ENCODE measurements around the gene SEMA5A.

Gene SEMA5A

GRCh38 chr5:9331372-9331771 lies 214.5 kb downstream of the SEMA5A start:
- no peak for DNase-seq (ENCODE audit: low read depth)

GRCh38 chr5:9329125-9329524 lies 216.8 kb downstream of the SEMA5A start:
- DNase-seq (ENCODE audit: low read depth) = no peak

- DNase-seq (ENCODE audit: low read depth) = no peak
These were observed 220.3 kb downstream of the SEMA5A start for GRCh38 chr5:9325549-9325948.

GRCh38 chr5:9324348-9325077 lies 221.4 kb downstream of the SEMA5A start:
- DNase-seq (ENCODE audit: low read depth) = no peak

GRCh38 chr5:9320652-9321051 lies 225.2 kb downstream of the SEMA5A start:
- DNase-seq (ENCODE audit: low read depth) = no peak

GRCh38 chr5:9318031-9318430 lies 227.8 kb downstream of the SEMA5A start:
- DNase-seq (ENCODE audit: low read depth) = no peak

GRCh38 chr5:9316733-9317132 lies 229.1 kb downstream of the SEMA5A start:
- DNase-seq (ENCODE audit: low read depth) = no peak

GRCh38 chr5:9316041-9316440 lies 229.8 kb downstream of the SEMA5A start:
- DNase-seq (ENCODE audit: low read depth) = no peak

- DNase-seq (ENCODE audit: low read depth) = no peak
These were observed 231.3 kb downstream of the SEMA5A start for GRCh38 chr5:9314558-9314957.

- DNase-seq (ENCODE audit: low read depth) = no peak
These were observed 232.1 kb downstream of the SEMA5A start for GRCh38 chr5:9313751-9314150.

GRCh38 chr5:9307150-9307549 lies 238.7 kb downstream of the SEMA5A start:
- DNase-seq (ENCODE audit: low read depth) = no peak

- peak; percentile 48 for DNase-seq (ENCODE audit: low read depth)
These were observed 243.7 kb downstream of the SEMA5A start for GRCh38 chr5:9302218-9302617.

- no peak for DNase-seq (ENCODE audit: low read depth)
These were observed 244.7 kb downstream of the SEMA5A start for GRCh38 chr5:9301200-9301599.

GRCh38 chr5:9297134-9297533 lies 248.7 kb downstream of the SEMA5A start:
- no peak for DNase-seq (ENCODE audit: low read depth)

GRCh38 chr5:9295466-9295801 lies 250.4 kb downstream of the SEMA5A start:
- no peak for DNase-seq (ENCODE audit: low read depth)

GRCh38 chr5:9294793-9295465 lies 250.9 kb downstream of the SEMA5A start:
- no peak for DNase-seq (ENCODE audit: low read depth)

GRCh38 chr5:9288234-9288633 lies 257.6 kb downstream of the SEMA5A start:
- DNase-seq (ENCODE audit: low read depth) = no peak

GRCh38 chr5:9284781-9285307 lies 261.0 kb downstream of the SEMA5A start:
- no peak for DNase-seq (ENCODE audit: low read depth)

GRCh38 chr5:9284272-9284671 lies 261.6 kb downstream of the SEMA5A start:
- DNase-seq (ENCODE audit: low read depth) = no peak

- DNase-seq (ENCODE audit: low read depth) = no peak
These were observed 262.4 kb downstream of the SEMA5A start for GRCh38 chr5:9283473-9283872.

- peak; percentile 13 for DNase-seq (ENCODE audit: low read depth)
These were observed 262.9 kb downstream of the SEMA5A start for GRCh38 chr5:9283021-9283420.

GRCh38 chr5:9282211-9282610 lies 263.7 kb downstream of the SEMA5A start:
- DNase-seq (ENCODE audit: low read depth) = no peak

GRCh38 chr5:9279774-9280173 lies 266.1 kb downstream of the SEMA5A start:
- DNase-seq (ENCODE audit: low read depth) = no peak
